ENCODE measurements around the gene SLC25A36. TPM values are rescaled to one million over a fixed set of nuclear protein-coding genes. Genes with fewer than 3 reads are reported as not detected.
"Not testable (repeated sequence)": the region's sequence is repeated elsewhere in the genome, so short reads cannot be mapped to it uniquely, and the experiment has no call there.

SLC25A36 gene
- total RNA-seq, 1 donor from 2014 or later = 56.0 TPM

GRCh38 chr3:141011232-141011996, 69.8 kb downstream of the SLC25A36 start:
- intact Hi-C loops (cut with DNase I) = loop anchor here (5.0 kb wide), 1 partner anchor 181 kb away; no protein-coding TSS in a partner anchor
- Histone ChIP-seq H3K9me3 (no peaks in the 10 kb centered on the region), H3K27ac (no peak overlapping the region), H3K27me3 (no peaks in the 10 kb centered on the region), H3K36me3 (no peaks in the 10 kb centered on the region), H3K4me3 (no peak overlapping the region), H3K4me1 (no peaks in the 10 kb centered on the region)
- TF ChIP-seq POLR2AphosphoS5 (IDR thresholded peaks at IDR 0.05; ENCODE audit: insufficient read depth in 1 of 2, low read depth in 1 of 2) = no peak
- TF ChIP-seq, protein P1, sequence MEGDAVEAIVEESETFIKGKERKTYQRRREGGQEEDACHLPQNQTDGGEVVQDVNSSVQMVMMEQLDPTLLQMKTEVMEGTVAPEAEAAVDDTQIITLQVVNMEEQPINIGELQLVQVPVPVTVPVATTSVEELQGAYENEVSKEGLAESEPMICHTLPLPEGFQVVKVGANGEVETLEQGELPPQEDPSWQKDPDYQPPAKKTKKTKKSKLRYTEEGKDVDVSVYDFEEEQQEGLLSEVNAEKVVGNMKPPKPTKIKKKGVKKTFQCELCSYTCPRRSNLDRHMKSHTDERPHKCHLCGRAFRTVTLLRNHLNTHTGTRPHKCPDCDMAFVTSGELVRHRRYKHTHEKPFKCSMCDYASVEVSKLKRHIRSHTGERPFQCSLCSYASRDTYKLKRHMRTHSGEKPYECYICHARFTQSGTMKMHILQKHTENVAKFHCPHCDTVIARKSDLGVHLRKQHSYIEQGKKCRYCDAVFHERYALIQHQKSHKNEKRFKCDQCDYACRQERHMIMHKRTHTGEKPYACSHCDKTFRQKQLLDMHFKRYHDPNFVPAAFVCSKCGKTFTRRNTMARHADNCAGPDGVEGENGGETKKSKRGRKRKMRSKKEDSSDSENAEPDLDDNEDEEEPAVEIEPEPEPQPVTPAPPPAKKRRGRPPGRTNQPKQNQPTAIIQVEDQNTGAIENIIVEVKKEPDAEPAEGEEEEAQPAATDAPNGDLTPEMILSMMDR (IDR thresholded peaks at IDR 0.05) = peak; percentile 22 to 55 (median 26)
- no peak for TF ChIP-seq POLR2A (IDR thresholded peaks at IDR 0.05)
- DNase-seq (ENCODE audit: extremely low spot score in 2 of 2) = no peak

- Histone ChIP-seq H3K9me3 (no peaks in the 10 kb centered on the region), H3K4me3 (no peak overlapping the region), H3K27ac (no peak overlapping the region), H3K36me3 (no peaks in the 10 kb centered on the region), H3K27me3 (no peaks in the 10 kb centered on the region), H3K4me1 (no peaks in the 10 kb centered on the region)
- DNase-seq (ENCODE audit: extremely low spot score in 2 of 2) = no peak
- TF ChIP-seq POLR2AphosphoS5 (IDR thresholded peaks at IDR 0.05; ENCODE audit: insufficient read depth in 1 of 2, low read depth in 1 of 2) (no peak), POLR2A (IDR thresholded peaks at IDR 0.05) (no peak)
- TF ChIP-seq, protein P1 (IDR thresholded peaks at IDR 0.05) = no peak
- intact Hi-C loops (cut with DNase I) = loop anchor here (5.0 kb wide), 1 partner anchor 180 kb away; no protein-coding TSS in a partner anchor
Observed at GRCh38 chr3:141011997-141012262, 70.3 kb downstream of the SLC25A36 start.

DNA sequence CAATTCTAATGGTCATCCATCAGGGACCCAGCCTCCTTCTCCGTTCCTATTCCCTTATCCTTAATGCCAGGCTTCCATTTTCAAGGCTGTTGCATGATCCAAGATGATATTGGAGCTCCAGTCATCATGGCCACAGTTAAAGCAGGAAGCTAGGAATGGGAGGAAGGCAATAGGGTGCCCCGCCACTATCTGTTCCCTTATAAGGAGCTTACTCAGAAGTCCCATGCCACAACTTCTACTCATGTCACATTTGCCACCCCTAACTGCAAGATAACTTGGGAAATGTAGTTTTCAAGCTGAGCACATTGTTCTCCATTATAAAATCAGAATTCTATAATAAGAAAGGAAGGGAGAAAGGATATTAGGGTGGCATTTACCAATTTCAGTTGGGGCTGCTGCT, 70.9 kb downstream of the SLC25A36 start:
- intact Hi-C loops (cut with DNase I) = loop anchor here (5.0 kb wide), 1 partner anchor 180 kb away; no protein-coding TSS in a partner anchor
- no peak for TF ChIP-seq POLR2A (IDR thresholded peaks at IDR 0.05)
- TF ChIP-seq POLR2AphosphoS5 (IDR thresholded peaks at IDR 0.05; ENCODE audit: insufficient read depth in 1 of 2, low read depth in 1 of 2) = no peak
- TF ChIP-seq, protein P1 (IDR thresholded peaks at IDR 0.05) = no peak
- H3K4me1 ChIP-seq = no peaks in the 10 kb centered on the region
- no peaks in the 10 kb centered on the region for H3K27me3 ChIP-seq
- H3K27ac ChIP-seq = no peak overlapping the region
- DNase-seq (ENCODE audit: extremely low spot score in 2 of 2) = no peak
- no peak overlapping the region for H3K4me3 ChIP-seq
- H3K9me3 ChIP-seq = no peaks in the 10 kb centered on the region
- H3K36me3 ChIP-seq = no peaks in the 10 kb centered on the region

DNA sequence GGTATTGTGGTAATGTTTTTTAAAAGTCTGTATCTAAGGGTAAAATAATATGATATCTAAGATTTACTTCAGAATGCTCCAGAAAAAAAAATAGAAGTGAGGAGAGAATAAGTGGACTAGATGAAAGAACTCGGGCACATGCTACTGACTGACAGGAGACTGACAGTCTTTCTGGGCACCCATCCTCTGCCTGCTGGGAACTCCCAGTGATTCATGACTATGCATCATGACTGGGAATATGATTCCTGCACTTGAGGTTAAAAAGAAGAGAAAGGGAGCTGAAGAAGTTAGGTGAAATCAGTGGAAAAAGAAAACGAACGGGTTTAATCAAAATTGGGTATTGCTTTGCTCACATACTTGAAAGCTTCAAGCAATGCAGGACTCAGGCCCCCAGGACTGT, 73.8 kb downstream of the SLC25A36 start:
- intact Hi-C loops (cut with DNase I) = no loop called here
- no peak overlapping the region for H3K4me3 ChIP-seq
- H3K36me3 ChIP-seq = no peaks in the 10 kb centered on the region
- no peak for DNase-seq (ENCODE audit: extremely low spot score in 2 of 2)
- no peaks in the 10 kb centered on the region for H3K4me1 ChIP-seq
- H3K27me3 ChIP-seq = no peaks in the 10 kb centered on the region
- TF ChIP-seq, protein P1 (IDR thresholded peaks at IDR 0.05) = no peak
- TF ChIP-seq POLR2A (IDR thresholded peaks at IDR 0.05) (no peak), POLR2AphosphoS5 (IDR thresholded peaks at IDR 0.05; ENCODE audit: insufficient read depth in 1 of 2, low read depth in 1 of 2) (no peak)
- no peak overlapping the region for H3K27ac ChIP-seq
- H3K9me3 ChIP-seq = no peaks in the 10 kb centered on the region

- H3K27ac ChIP-seq; H3K4me1 ChIP-seq; H3K27me3 ChIP-seq; H3K9me3 ChIP-seq; H3K36me3 ChIP-seq; DNase-seq (ENCODE audit: extremely low spot score in 2 of 2); H3K4me3 ChIP-seq; intact Hi-C loops (cut with DNase I): not testable (repeated sequence)
Observed at GRCh38 chr3:141017366-141018322, 76.0 kb downstream of the SLC25A36 start.

Measured in vagina (tissue), 2 donors.